Ovary (tissue), 3 donors: ENCODE data around the gene PALLD.

ENCODE experiments used
- POLR2A ChIP-seq: fragments of 450-650 bp; IDR thresholded peaks from one replicate; pipeline ENCODE4 v1.6.1; 2017; ENCODE audit warnings: antibody characterized with exemption, mild to moderate bottlenecking, moderate library complexity
- TF ChIP-seq, protein P1 (sequence below), 3 donors: fragments of 450-650 bp in 2 of 3; fragments of 200-600 bp in 1 of 3; IDR thresholded peaks; one replicate each; pipeline versions ENCODE4 v1.5.1 to v1.8.0; 2016 to 2022; ENCODE audit warnings: antibody characterized with exemption in 3 of 3, mild to moderate bottlenecking in 1 of 3
- donor health status: DM: no; HTN: no; CAD: no.

- TF ChIP-seq, protein P1, sequence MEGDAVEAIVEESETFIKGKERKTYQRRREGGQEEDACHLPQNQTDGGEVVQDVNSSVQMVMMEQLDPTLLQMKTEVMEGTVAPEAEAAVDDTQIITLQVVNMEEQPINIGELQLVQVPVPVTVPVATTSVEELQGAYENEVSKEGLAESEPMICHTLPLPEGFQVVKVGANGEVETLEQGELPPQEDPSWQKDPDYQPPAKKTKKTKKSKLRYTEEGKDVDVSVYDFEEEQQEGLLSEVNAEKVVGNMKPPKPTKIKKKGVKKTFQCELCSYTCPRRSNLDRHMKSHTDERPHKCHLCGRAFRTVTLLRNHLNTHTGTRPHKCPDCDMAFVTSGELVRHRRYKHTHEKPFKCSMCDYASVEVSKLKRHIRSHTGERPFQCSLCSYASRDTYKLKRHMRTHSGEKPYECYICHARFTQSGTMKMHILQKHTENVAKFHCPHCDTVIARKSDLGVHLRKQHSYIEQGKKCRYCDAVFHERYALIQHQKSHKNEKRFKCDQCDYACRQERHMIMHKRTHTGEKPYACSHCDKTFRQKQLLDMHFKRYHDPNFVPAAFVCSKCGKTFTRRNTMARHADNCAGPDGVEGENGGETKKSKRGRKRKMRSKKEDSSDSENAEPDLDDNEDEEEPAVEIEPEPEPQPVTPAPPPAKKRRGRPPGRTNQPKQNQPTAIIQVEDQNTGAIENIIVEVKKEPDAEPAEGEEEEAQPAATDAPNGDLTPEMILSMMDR (IDR thresholded peaks at IDR 0.05) = no peak
- TF ChIP-seq POLR2A = no peak
Observed at GRCh38 chr4:168693750-168694490, 197.1 kb downstream of the PALLD start.
